GM12872 (cell line): Measurements from ENCODE around the gene NCOA4.

Source experiments
- CTCF ChIP-seq: IDR thresholded peaks from 3 replicates; pipeline ENCODE4 v1.5.1; 2011; ENCODE audit warnings: low read depth, mild to moderate bottlenecking, low read length, moderate library complexity; ENCODE audit not compliant: insufficient read depth

Gene NCOA4

GRCh38 chr10:46016190-46016589, 14.2 kb downstream of the NCOA4 start:
- TF ChIP-seq CTCF: no peak

- no peak for TF ChIP-seq CTCF
Observed at GRCh38 chr10:46014683-46015405, 15.6 kb downstream of the NCOA4 start.

- TF ChIP-seq CTCF: no peak
Observed at GRCh38 chr10:46014206-46014605, 16.2 kb downstream of the NCOA4 start.

- no peak for TF ChIP-seq CTCF
Observed at GRCh38 chr10:46012746-46013145, 17.7 kb downstream of the NCOA4 start.

- TF ChIP-seq CTCF: no peak
Observed at GRCh38 chr10:46006219-46006618, 24.2 kb downstream of the NCOA4 start.

GRCh38 chr10:46005383-46005782, 25.0 kb downstream of the NCOA4 start:
- no peak for TF ChIP-seq CTCF

GRCh38 chr10:46004963-46005362, 25.5 kb downstream of the NCOA4 start:
- no peak for TF ChIP-seq CTCF
